Stimulated activated CD4-positive, alpha-beta T cell treated with anti-CD3 and anti-CD28 coated beads, Interleukin-4, amount 100 ng/mL, for 1 hour (primary cell): ENCODE results near the gene SATB2.

Experiments
- DNase-seq: peaks from one replicate; pipeline ENCODE4 v3.0.0-alpha.2; 2020

Gene SATB2

DNA sequence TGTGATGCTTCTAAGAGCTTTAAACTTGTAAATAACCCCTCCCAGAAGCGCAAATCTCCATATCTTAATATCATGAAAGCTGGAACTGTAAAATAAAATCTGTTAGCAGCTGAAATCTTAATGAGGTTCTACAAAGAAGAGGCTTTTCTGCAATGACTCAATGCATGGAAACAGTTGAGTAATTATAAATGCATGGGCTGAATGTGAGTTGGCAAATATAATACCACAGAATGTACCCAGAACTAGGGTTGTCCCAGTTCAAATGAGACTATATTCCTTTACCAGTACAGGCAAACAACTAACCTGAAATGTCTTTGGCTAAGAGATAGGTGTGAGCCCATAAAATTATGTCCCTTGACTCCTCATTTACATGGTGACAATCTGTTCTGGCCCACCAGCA, 52.9 kb downstream of the SATB2 start:
- DNase-seq: no peak

DNA sequence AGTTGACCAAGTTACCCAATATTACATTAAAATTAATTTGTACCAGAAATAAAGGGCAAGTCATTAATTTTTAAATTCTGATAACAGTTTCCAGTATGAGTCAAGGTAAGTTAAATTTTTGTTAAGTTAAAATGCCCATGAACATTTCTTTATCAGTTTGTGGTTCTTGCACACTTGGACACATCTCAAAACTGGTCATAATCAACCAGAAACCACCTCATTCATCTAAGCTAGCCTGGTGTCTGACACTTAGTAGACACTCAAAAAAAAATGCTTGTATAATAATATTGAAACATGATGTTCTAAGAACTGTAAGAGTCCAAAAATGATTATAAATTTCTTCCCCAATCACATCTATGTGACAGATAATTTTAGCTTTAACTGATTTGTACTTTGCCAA, 62.4 kb downstream of the SATB2 start:
- DNase-seq: no peak

DNA sequence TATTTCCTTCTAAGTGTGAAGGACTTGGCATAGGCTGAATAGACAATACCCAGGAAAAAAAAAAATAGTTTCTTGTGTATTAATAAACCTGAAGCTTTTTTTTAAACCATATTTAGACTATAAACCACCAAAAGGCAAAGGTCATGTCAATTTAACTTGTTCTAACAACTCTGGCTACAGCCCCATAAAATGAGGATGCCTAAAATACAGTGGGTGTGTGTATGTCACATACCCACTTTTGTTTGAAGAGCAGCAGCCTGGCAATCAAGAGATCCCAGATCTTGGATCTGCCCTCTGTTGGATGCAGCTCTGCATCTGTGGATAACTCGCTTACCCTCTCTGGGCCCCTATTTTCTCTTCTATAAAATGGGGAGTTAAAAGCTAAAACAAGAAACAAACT, 65.4 kb downstream of the SATB2 start:
- no peak for DNase-seq

DNA sequence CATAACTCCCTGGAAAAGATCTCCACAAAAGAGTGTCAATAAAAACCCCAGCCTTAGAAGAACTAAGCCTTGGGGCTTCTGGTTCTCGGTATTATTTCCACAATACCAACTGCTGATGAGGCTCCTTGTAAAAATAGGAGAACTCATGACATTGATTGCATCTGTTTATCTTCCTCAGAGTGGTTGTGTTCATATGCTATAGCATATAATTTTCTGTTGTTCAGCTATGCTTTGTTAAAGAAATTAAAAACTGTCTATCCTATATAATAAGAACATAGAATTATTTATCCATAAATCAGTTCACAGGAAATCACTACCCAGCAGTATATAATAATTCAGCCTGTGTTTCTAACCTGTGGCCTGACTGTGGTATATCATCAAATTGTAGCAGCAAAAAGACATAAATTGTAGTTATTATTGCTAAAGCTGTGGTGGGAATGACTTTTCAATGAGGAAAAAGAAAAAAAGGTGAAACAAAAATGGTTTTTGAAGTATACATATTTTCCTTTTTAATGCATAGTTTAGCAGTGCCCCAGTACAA, 68.9 kb downstream of the SATB2 start:
- DNase-seq: no peak

DNA sequence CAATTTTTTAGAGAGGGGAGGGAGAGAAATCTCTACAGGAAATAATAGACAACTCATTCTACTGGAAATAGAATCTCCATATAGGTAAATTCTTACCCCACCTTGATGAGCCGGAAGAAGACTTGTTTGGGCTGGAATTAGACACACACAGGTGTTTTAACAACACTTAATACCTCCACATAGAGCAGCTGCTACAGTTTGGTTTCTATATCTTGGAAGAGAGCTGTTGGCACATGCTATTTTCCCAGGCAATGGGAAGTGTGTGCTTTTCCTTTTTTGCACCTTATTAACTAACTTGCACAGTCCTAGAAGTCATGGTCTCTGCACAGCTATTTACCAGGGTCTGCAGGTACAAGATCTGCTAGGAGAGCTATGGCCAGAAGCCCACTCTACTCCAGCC, 73.7 kb downstream of the SATB2 start:
- no peak for DNase-seq

DNA sequence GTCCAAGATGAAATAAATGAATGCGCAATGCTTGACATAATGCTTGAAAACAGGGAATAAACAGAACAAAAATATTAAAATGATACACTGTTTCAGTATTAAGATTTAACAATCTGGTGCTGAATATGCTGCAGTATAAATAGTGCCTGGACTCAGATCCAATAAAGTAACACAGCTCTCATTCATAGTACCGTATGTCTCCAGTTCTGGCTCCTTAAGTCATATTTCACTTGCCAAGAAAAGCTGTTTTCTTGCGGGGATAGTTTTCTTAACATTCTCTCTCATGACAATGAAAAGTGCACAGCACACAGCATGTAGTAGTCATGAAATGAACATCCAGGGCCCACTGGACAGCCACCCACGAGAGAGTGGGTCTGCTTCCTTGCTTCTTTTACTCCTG, 74.7 kb downstream of the SATB2 start:
- DNase-seq: no peak

DNA sequence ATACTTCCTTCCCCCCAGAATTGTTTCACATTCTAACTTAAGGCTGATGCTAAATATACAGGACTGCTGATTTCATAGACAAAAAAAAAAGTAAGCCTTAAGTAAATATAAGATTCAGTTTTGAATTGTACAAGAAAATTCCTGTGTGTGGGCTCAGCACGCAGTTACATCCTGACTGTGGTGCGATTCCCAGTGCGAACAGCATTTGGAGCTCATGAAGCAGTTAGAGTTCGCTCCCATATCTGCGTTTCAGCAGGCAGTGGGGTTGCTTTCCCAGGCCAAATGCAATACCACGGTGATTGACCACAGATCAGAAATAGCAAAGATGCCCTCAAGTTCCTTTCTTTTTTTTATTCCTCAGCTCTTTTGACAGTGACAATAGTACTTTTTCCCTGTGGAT, 75.6 kb downstream of the SATB2 start:
- DNase-seq: no peak

DNA sequence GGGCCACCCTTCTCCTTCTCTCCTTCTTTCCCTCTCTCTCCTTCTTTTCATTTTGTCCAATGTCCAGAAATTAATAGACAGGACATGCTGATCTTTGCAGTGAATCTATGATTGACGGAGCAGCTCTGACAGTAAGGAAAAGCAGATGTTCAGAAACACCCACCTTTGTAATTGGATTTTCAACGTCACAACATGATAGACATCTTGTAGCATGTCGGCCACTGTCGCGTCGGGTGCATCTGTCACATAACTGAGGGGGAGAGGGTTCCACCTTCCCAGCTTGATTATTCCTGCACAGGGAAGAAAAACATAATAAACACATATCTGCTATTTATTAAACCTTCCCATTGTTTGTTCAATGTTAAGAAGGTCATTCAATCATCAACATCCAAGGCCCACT, 76.2 kb downstream of the SATB2 start:
- DNase-seq: no peak

DNA sequence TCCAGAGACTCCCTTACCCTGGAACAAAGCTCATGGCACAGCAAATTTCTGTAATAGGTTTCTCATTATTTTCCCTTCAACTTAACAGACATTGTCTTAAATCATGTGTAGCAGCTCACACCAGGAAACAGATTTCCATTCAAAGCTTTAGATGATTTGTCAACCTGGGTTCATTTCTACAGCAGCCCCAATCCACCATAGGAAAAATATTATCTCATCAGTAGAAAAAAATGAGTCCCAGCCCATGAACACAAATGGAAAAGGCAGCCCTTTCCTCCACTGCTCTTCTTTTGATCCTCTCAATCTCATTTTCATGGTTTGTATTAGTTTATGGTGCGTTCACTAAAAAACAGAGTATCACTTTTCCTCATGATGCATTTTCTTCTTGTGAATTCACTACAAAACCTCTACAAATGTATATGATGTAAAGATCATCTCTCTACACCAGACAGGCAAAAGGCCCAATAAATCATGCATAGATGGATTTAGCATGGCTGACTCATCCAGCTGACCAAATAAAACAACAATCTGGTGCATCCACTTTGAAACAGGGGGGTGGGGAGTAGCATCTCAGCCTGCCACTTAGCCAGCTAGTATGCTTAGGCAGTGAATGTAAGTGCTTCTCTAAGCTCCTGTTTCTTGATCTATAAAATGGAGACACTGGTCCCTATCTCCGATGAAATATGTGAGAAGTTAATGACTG, 78.6 kb downstream of the SATB2 start:
- no peak for DNase-seq

DNA sequence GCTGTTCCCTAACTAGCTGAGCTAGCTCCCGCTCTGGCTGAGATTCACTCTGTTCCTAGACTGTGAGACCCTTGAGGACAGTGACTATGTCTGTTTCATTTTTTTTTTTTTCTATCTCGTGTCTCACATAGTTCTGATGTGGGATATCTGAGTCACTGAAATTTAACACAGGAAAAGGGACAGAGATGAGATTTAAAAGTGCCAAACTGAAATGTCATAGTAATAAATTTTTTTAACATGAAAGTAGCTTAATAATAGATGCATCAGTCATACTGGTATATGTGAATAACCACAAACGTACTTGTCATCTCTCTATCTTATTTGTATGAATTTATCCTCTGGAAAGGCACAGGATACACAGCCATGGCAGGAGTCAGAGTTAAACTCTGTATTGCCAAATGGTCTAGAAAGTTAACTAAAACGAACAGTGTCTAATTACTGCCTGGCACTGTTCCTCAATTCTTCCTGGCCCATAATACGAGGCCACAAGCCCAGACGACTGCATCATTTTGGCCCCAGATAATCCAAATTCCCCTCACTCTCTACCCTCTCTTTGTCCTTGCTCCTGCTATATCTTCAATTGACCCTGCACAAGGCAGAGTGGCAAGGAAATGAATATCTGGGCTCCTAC, 87.5 kb downstream of the SATB2 start:
- DNase-seq: no peak

DNA sequence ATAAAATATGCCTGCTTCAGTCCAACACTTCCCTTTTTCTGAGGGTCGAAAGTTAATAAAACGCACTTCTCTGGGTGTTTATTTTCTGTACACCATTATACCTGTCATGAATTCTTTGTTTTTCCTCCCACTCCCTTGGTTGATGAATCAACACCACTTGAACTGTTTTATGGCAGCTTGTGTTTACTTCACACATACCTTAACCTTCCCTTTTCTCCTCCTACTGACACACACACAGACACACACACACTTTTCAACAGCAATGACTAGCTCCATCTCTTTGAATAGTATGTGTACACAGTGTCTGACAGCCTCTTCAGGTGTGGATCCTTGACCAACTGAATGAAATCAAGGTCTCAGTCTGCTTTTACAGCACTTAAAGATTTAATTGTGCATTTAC, 91.3 kb downstream of the SATB2 start:
- no peak for DNase-seq

DNA sequence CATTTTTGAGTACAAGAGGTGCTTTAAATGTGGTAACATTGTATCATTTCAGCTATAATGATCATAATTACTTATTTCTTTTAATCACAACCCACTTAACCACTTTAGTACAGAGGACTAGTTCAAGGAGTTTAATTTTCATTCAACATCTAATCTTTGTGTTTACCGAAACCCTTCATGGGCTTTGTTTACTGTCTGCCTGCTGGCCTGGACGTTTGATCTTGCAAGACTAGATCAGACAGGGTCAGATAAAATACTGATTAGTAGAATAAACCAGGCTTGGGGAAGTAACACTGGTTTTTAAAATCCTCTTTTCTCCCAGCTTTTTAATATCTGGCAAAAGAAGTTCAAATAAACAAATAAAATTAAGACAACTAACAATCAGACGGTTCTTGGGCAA, 93.6 kb downstream of the SATB2 start:
- DNase-seq: no peak

DNA sequence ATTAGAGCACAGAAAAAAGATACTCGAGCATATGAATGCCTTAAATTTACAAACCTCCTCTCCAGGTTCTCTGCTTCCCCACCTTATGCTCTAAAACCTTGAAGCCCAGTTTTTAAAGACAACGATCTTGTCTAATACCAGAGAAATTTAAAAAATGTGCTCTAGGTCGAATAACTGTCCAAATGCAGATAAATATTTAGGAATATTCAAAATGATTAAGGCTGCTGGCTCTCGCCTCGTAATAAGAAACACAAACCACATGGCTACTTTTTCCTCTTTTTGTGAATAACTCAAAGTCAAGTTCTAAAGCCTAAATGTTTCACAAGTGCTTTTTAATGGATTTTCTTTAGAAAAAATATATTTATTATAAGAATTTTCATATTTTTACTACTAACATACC, 101.3 kb downstream of the SATB2 start:
- no peak for DNase-seq

DNA sequence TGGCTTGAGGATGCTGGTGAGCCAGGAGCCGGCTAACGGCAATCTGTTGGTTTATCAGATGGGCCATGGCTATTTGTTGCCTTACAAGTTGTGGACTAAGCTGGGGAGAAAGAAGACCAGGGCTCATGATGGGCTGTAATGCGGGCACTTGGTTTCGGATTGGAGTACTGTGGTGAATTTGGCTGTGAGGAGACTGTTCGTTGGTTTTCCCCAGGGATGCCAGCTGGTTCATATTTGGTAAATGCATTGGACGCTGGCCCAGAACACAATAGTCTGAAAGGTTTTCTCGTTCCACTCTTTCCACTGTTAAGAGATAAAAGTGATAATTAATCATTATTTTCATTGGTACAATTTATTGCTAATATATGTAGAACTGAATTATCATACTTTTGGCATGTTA, 108.9 kb downstream of the SATB2 start:
- no peak for DNase-seq

DNA sequence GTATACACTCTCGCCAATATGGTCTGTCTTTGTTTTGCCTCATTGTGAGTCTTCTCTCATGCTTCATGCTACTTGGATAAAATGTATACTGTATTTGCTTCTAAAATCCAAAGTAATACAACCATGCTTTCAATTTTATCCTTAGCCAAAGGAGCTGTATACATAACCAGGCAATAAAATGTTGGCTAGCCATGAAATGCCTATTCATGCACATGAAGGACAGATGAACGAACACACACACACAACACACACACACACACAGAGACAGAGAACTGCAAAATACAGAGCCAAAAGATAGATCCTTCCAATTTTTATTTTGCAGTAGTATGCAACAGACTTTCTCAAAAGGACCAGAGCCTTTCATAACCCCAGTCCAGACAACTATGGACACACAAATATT, 113.7 kb downstream of the SATB2 start:
- no peak for DNase-seq

DNA sequence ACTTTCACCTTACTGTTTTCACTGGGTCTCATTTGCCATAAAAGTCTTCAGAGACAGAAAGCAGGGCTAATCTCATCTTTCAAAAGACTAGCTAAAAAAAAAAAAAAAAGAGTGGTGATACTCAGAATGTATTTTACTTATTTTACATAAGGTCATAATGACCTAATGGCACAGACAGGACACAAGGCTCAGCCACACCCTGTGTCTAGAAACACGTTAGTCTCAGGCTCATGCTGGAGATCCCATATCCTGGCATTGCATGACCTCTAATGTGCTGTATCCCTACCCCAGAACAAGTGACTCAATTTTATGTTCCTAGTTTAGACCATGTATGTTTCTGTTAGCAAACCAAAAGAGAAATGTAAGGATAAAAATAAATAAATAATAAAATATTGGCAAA, 115.4 kb downstream of the SATB2 start:
- DNase-seq: no peak

DNA sequence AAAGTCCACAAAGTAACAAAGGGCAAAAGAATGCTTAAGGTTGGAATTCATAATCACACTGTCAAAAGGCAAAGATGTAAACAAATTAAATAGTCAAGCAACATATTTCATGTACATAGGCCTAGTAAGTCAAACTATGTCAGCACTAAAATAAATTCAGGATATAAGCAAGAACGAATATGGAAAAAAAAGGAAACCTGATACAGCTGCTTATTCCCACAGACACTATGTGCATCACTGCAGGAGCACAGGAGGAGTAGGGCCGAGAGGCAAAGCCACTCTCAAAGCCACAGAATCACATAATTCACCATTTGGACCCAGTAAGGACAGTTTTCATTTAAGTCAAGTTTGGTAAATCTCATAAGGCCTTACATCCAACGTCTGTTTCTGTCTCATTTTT, 116.6 kb downstream of the SATB2 start:
- no peak for DNase-seq

DNA sequence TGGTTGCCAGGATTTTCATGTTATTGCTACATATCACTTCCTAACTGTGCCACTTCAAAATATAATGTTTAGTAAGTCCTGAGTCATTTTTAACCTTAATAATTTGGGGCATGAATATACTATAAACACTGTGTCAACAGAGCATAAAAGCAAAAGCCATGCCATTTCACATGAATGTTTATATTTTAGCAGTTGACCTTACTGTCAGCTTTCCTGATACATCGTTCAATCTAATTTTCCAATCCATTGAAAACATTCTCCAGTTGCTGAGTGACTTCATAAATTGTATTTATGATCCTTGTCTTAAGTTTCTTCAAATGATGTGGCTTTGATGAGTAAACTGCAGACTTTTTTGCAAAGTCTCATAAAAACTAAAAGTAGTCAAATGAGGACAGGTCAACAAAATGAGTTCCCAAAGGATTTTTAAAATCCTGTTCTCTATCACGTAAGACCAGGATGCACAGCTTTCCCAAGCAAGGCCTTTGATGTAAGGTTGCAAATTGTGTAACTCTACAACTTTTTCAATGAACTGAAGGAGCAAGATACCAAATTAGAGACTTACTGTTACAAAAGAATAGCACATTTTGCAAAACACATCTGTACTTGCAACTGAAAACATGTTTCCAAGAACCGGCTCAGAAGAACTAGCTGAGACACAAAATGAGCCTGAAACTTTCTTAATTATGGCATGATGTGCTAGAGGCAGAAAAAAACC, 117.7 kb downstream of the SATB2 start:
- DNase-seq: no peak

DNA sequence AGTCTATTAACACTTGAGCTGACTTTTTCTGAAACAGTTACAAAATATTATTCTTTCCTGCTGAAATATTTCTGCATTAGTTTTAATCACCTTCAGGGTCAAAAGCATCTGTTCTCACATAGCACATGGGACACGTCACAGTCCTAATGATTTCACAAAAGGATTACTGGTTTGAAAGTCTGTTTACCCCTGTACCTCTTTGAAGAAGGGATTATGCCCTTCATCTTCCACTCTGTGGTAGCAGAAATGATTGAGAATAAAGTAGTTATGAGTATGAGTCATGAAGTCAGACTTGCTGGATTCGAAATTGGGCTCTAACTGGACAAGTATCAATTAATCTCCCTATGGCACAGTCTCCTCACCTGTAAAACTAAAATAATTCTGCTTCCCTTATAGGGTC, 121.2 kb downstream of the SATB2 start:
- no peak for DNase-seq

DNA sequence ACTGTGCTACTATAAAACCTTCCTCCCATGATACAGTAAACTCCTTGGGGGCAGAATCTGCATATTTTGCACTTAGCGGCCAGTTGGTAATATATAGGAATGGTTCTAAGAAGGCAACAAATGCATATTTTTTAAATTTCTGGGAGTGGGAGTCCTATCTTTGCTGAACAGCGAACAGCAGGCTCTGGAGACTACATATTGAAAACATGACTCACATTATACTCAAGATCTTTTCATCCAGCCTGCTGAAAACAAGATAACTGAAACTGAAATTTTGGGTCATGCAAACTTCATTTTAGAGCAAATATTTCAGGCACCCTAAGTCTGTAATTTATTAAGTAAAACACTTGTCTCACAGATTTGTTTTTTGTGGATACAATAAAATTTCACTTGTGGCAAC, 122.2 kb downstream of the SATB2 start:
- DNase-seq: no peak

DNA sequence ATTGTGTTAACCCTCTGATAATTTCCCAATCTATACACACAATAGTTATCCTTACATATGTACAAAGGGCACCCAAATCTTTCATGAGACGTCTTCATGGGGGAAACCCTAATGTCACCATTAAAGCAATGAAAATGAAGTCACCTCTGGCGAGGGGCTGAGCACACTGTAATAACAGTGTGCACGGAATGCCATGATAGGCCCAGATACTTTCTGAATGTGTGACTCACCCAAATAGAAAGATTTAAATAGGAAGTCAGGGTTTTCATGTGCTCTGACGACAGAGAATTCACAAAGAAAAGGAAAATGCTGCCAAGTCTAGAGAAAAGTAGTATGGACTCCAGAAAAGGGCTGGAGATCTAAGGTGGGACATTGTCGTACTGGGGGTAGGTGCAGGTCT, 128.3 kb downstream of the SATB2 start:
- no peak for DNase-seq

DNA sequence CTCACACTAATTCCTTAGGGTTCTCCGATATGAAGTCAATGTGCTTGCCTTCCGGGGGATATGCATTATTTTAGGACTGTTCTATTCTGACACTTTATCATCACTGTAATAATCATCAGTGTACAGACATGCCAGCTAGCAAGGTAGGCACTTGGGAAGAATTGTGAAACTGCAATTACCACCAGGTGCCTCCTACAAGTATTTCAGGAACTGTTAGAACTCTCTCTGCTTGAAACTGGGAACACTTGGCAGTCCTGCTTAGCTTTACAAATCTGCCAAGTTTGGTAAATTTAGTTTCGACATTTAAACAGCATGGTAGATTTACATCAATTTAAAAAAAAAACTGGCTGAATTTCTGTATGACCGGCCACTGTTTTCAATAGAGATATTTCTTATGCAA, 128.7 kb downstream of the SATB2 start:
- no peak for DNase-seq

DNA sequence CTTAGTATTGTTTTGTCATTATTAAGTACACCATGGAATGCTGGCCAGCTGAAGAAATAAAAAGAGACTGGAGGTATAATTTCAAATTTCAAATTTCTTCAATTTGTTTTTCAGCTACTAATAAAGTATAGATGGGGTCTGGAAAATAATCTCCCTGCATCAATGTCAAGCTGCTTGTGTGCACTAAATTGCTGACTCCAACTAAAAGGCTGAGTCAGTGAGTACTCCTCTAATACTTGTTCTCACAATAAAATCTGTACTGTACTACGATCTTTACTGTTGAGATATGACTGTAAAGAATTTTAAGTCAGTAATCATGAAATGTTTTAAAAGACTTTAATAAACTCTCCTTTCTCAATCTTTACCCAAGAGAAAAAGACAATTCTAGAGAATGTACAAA, 131.9 kb downstream of the SATB2 start:
- no peak for DNase-seq

DNA sequence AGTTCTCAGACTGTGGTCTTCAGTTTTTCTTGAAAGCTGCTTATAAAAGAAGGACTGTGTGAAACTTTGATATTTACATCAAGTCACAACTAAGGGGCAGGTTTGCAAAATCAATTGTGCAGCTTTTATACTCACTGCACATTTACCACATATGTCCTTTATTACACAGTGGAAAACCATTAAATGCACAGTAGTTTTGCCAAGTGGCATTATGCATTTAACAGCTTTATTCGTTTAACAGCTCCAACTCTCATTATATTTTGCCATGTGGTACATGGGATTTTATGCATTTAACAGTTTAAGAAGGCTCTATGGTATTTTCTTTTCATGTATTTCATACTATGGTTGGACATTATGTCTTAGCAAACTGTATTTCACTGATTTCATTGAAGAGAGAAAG, 135.6 kb downstream of the SATB2 start:
- no peak for DNase-seq
